Tibial artery (tissue), 4 donors: ENCODE data around the gene CCDC170.
"Not testable (repeated sequence)": the region's sequence is repeated elsewhere in the genome, so short reads cannot be mapped to it uniquely, and the experiment has no call there.

ENCODE experiments used
- DNase-seq, 2 donors: peaks; one replicate each; pipeline ENCODE4 v3.0.0-alpha.2; 2019
- H3K27ac ChIP-seq, 2 donors: fragments of 200-600 bp; sonication (generic) in 1 of 2; 1 replicate in 1 of 2; 2 replicates in 1 of 2; pipeline ENCODE4 v1.5.1; 2018 to 2019; ENCODE audit warnings: mild to moderate bottlenecking in 1 of 2
- H3K27me3 ChIP-seq, 2 donors: fragments of 200-600 bp; sonication (generic) in 1 of 2; one replicate each; pipeline versions ENCODE4 v1.5.1 to v1.6.0; 2016 to 2019
- H3K36me3 ChIP-seq, 3 donors: fragments of 200-600 bp; sonication (generic) in 2 of 3; one replicate each; pipeline ENCODE4 v1.5.1; 2016 to 2019; ENCODE audit warnings: mild to moderate bottlenecking in 2 of 3
- H3K4me1 ChIP-seq, 4 donors: fragments of 200-600 bp; sonication (generic) in 2 of 4; 1 replicate in 3 of 4; 2 replicates in 1 of 4; pipeline ENCODE4 v1.5.1; 2016 to 2019
- H3K4me3 ChIP-seq, 2 donors: fragments of 200-600 bp; sonication (generic) in 1 of 2; 1 replicate in 1 of 2; 2 replicates in 1 of 2; pipeline ENCODE4 v1.5.1; 2018 to 2019; ENCODE audit warnings: mild to moderate bottlenecking in 2 of 2
- H3K9me3 ChIP-seq, 3 donors: fragments of 200-600 bp; sonication (generic) in 1 of 3; one replicate each; pipeline ENCODE4 v1.5.1; 2016 to 2019
- CTCF ChIP-seq, 2 experiments: fragments of 200-600 bp in 1 of 2; fragments of 450-650 bp in 1 of 2; IDR thresholded peaks; one replicate each; pipeline ENCODE4 v1.5.1; 2017 to 2019; ENCODE audit warnings: antibody characterized with exemption in 2 of 2, mild to moderate bottlenecking in 1 of 2, moderate library complexity in 1 of 2
- intact Hi-C: fragments of 100-400 bp; cut with DNase I; formaldehyde crosslinking; loops from one replicate; pipeline ENCODE4 v1.15.0; 2023; ENCODE audit warnings: low total_unique reads

The CCDC170 gene

GRCh38 chr6:151536188-151536479 lies 42.3 kb downstream of the CCDC170 start:
- Histone ChIP-seq H3K36me3 (no peaks in the 10 kb centered on the region), H3K4me1 (peaks cover 0 to 42% (median 5%) of the 10 kb centered on the region in 4 donors), H3K4me3 (no peak overlapping the region), H3K27me3 (no peaks in the 10 kb centered on the region), H3K9me3 (peaks cover 0 to 8% (median 6%) of the 10 kb centered on the region in 3 donors), H3K27ac (peak overlapping the region in 1 of 2 donors; percentile 50)
- intact Hi-C loops = no loop called here
- no peak for TF ChIP-seq CTCF (IDR thresholded peaks at IDR 0.05)
- no peak for DNase-seq

GRCh38 chr6:151537556-151537955 lies 43.7 kb downstream of the CCDC170 start:
- Histone ChIP-seq H3K4me3 (no peak overlapping the region), H3K36me3 (no peaks in the 10 kb centered on the region), H3K9me3 (peaks cover 0 to 8% (median 6%) of the 10 kb centered on the region in 3 donors), H3K27ac (no peak overlapping the region), H3K27me3 (no peaks in the 10 kb centered on the region), H3K4me1 (peaks cover 0 to 42% (median 5%) of the 10 kb centered on the region in 4 donors)
- no peak for TF ChIP-seq CTCF (IDR thresholded peaks at IDR 0.05)
- intact Hi-C loops = no loop called here
- no peak for DNase-seq

- no peak for TF ChIP-seq CTCF (IDR thresholded peaks at IDR 0.05)
- intact Hi-C loops = no loop called here
- H3K27me3 ChIP-seq = no peaks in the 10 kb centered on the region
Observed at GRCh38 chr6:151539506-151540268, 45.9 kb downstream of the CCDC170 start.

GRCh38 chr6:151544453-151544852 lies 50.6 kb downstream of the CCDC170 start:
- TF ChIP-seq CTCF (IDR thresholded peaks at IDR 0.05) = no peak
- H3K27me3 ChIP-seq = no peaks in the 10 kb centered on the region
- no peak overlapping the region for H3K4me3 ChIP-seq
- H3K27ac ChIP-seq = no peak overlapping the region
- no peaks in the 10 kb centered on the region for H3K36me3 ChIP-seq
- intact Hi-C loops = no loop called here
- no peak for DNase-seq
- no peaks in the 10 kb centered on the region for H3K4me1 ChIP-seq
- peaks cover 0 to 6% (median 6%) of the 10 kb centered on the region in 3 donors for H3K9me3 ChIP-seq

More at GRCh38 chr6:151539506-151540268, 45.9 kb downstream of the CCDC170 start:
- peaks cover 0 to 35% (median 5%) of the 10 kb centered on the region in 4 donors for H3K4me1 ChIP-seq
- H3K4me3 ChIP-seq = no peak overlapping the region
- H3K27ac ChIP-seq = no peak overlapping the region
- DNase-seq = no peak
- H3K9me3 ChIP-seq = peaks cover 0 to 8% (median 6%) of the 10 kb centered on the region in 3 donors
- no peaks in the 10 kb centered on the region for H3K36me3 ChIP-seq

GRCh38 chr6:151544884-151545283 lies 51.1 kb downstream of the CCDC170 start:
- H3K36me3 ChIP-seq, intact Hi-C loops, H3K4me3 ChIP-seq, H3K27ac ChIP-seq, H3K27me3 ChIP-seq, H3K9me3 ChIP-seq, H3K4me1 ChIP-seq, DNase-seq: not testable (repeated sequence)

GRCh38 chr6:151546941-151547659 lies 53.3 kb downstream of the CCDC170 start:
- no peaks in the 10 kb centered on the region for H3K4me1 ChIP-seq
- intact Hi-C loops = no loop called here
- no peaks in the 10 kb centered on the region for H3K27me3 ChIP-seq
- TF ChIP-seq CTCF (IDR thresholded peaks at IDR 0.05) = no peak
- H3K36me3 ChIP-seq = no peaks in the 10 kb centered on the region
- H3K27ac ChIP-seq = no peak overlapping the region
- H3K9me3 ChIP-seq = peaks cover 0 to 5% (median 3%) of the 10 kb centered on the region in 3 donors
- no peak for DNase-seq
- H3K4me3 ChIP-seq = no peak overlapping the region
